HEK293 (cell line): ENCODE results near the gene AK5.

Experiments
- CTCF ChIA-PET: fragments of 350-600 bp; formaldehyde crosslinking; extraction: SDS; loops from one replicate; lab custom pipeline; 2021; ENCODE audit warnings: antibody characterized with exemption; lab: Yijun Ruan, JAX
- POLR2A ChIA-PET: fragments of 300-600 bp; formaldehyde crosslinking; extraction: SDS; loops from one replicate; lab custom pipeline; 2020; ENCODE audit warnings: antibody characterized with exemption, inconsistent platforms; lab: Yijun Ruan, JAX
- H3K27ac ChIP-seq: fragments of 200-500 bp; sonication (Bioruptor generic); 2 replicates; pipeline ENCODE4 v1.5.1; 2014; ENCODE audit warnings: low read depth, low read length, control low read depth, inconsistent platforms; ENCODE audit errors: extremely low read depth
- H3K36me3 ChIP-seq, 2 experiments: fragments of 200-500 bp in 1 of 2; sonication (Bioruptor generic) in 1 of 2; 1 replicate in 1 of 2; 2 replicates in 1 of 2; pipeline ENCODE4 v1.5.1; 2014 to 2017; ENCODE audit warnings: inconsistent platforms in 2 of 2, low read length in 2 of 2; ENCODE audit not compliant: control insufficient read depth in 2 of 2, insufficient read depth in 1 of 2
- H3K4me1 ChIP-seq: fragments of 200-500 bp; sonication (Bioruptor generic); 2 replicates; pipeline ENCODE4 v1.5.1; 2014; ENCODE audit warnings: mild to moderate bottlenecking, low read length, inconsistent platforms; ENCODE audit not compliant: control insufficient read depth, insufficient read depth
- H3K4me3 ChIP-seq: 2 replicates; pipeline ENCODE4 v1.5.1; 2011; ENCODE audit warnings: low read depth, mild to moderate bottlenecking, control low read depth, low read length, moderate library complexity
- H3K9me3 ChIP-seq: fragments of 200-500 bp; sonication (Bioruptor generic); 2 replicates; pipeline ENCODE4 v1.5.1; 2014; ENCODE audit warnings: low read depth, low read length, inconsistent platforms; ENCODE audit not compliant: control insufficient read depth, insufficient read depth
- KLF7 ChIP-seq: fragments of 450-650 bp; formaldehyde crosslinking; IDR thresholded peaks from 2 replicates; pipeline ENCODE4 v1.5.1; 2016; ENCODE audit warnings: missing biosample characterization, missing genetic modification characterization, borderline replicate concordance
- OVOL3 ChIP-seq: fragments of 450-650 bp; formaldehyde crosslinking; IDR thresholded peaks from 2 replicates; pipeline ENCODE4 v1.5.1; 2016; ENCODE audit warnings: missing biosample characterization, missing genetic modification characterization
- WT1 ChIP-seq: fragments of 450-650 bp; formaldehyde crosslinking; IDR thresholded peaks from 2 replicates; pipeline ENCODE4 v1.5.1; 2016; ENCODE audit warnings: missing biosample characterization, missing genetic modification characterization
- YY1 ChIP-seq: fragments of 450-650 bp; formaldehyde crosslinking; IDR thresholded peaks from 2 replicates; pipeline ENCODE4 v1.5.1; 2018; ENCODE audit warnings: missing biosample characterization, missing genetic modification characterization
- ZNF146 ChIP-seq: fragments of 450-650 bp; formaldehyde crosslinking; IDR thresholded peaks from 2 replicates; pipeline ENCODE4 v1.5.1; 2016; ENCODE audit warnings: missing biosample characterization, missing genetic modification characterization
- ZNF23 ChIP-seq: fragments of 450-650 bp; formaldehyde crosslinking; IDR thresholded peaks from 2 replicates; pipeline ENCODE4 v1.5.1; 2016; ENCODE audit warnings: missing biosample characterization, missing genetic modification characterization, borderline replicate concordance
- ZNF239 ChIP-seq: fragments of 450-650 bp; formaldehyde crosslinking; IDR thresholded peaks from 2 replicates; pipeline ENCODE4 v1.5.1; 2016; ENCODE audit warnings: missing biosample characterization, missing genetic modification characterization
- ZNF404 ChIP-seq: fragments of 450-650 bp; formaldehyde crosslinking; IDR thresholded peaks from 2 replicates; pipeline ENCODE4 v1.5.1; 2017; ENCODE audit warnings: missing biosample characterization, missing genetic modification characterization
- ZNF416 ChIP-seq: fragments of 450-650 bp; formaldehyde crosslinking; IDR thresholded peaks from 2 replicates; pipeline ENCODE4 v1.5.1; 2016; ENCODE audit warnings: missing biosample characterization, missing genetic modification characterization
- ZNF548 ChIP-seq: fragments of 450-650 bp; formaldehyde crosslinking; IDR thresholded peaks from 2 replicates; pipeline ENCODE4 v1.5.1; 2016; ENCODE audit warnings: missing biosample characterization, missing genetic modification characterization
- ZNF654 ChIP-seq: fragments of 450-650 bp; formaldehyde crosslinking; IDR thresholded peaks from 2 replicates; pipeline ENCODE4 v1.5.1; 2016; ENCODE audit warnings: low read depth, missing biosample characterization, missing genetic modification characterization
- ZNF670 ChIP-seq: fragments of 450-650 bp; formaldehyde crosslinking; IDR thresholded peaks from 2 replicates; pipeline ENCODE4 v1.5.1; 2016; ENCODE audit warnings: missing biosample characterization, missing genetic modification characterization, low read depth
- ZNF747 ChIP-seq: fragments of 450-650 bp; formaldehyde crosslinking; IDR thresholded peaks from 2 replicates; pipeline ENCODE4 v1.5.1; 2016; ENCODE audit warnings: missing biosample characterization, missing genetic modification characterization
- ZNF791 ChIP-seq: fragments of 450-650 bp; formaldehyde crosslinking; IDR thresholded peaks from 2 replicates; pipeline ENCODE4 v1.5.1; 2016; ENCODE audit warnings: missing biosample characterization, missing genetic modification characterization
- ZXDB ChIP-seq: fragments of 450-650 bp; formaldehyde crosslinking; IDR thresholded peaks from 2 replicates; pipeline ENCODE4 v1.5.1; 2016; ENCODE audit warnings: missing biosample characterization, missing genetic modification characterization
- TF ChIP-seq, protein P1 (sequence below): fragments of 450-650 bp; formaldehyde crosslinking; IDR thresholded peaks from 2 replicates; pipeline ENCODE4 v1.5.1; 2017; ENCODE audit warnings: missing biosample characterization, missing genetic modification characterization
- TF ChIP-seq, protein P2 (sequence below): fragments of 450-650 bp; formaldehyde crosslinking; IDR thresholded peaks from 2 replicates; pipeline ENCODE4 v1.5.1; 2016; ENCODE audit warnings: missing biosample characterization, missing genetic modification characterization
- TF ChIP-seq, protein P3 (sequence below): fragments of 450-650 bp; formaldehyde crosslinking; IDR thresholded peaks from 2 replicates; pipeline ENCODE4 v1.5.1; 2016; ENCODE audit warnings: missing biosample characterization, missing genetic modification characterization

The AK5 gene

DNA sequence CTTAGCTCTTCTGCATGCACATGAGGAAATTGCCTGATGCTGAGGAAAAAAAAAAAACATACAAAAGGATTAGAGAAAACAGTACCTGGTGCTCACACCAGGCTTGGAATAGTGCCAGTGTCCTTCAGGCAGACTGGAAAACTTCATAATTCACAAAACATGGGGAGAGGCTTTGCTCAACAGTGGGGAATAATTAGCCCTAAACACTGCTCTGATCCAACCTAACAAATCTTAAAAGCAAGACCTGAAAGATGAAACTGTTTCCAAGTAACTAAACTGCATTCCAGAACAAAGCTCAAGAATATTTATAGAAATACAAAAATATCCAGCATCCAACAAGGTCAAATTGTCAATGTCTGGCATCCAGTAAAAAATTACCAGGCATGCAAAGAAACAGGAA, 124.8 kb downstream of the AK5 start:
- Histone ChIP-seq H3K9me3 (no peaks in the 10 kb centered on the region), H3K4me3 (no peak overlapping the region), H3K36me3 (no peaks in the 10 kb centered on the region), H3K4me1 (no peaks in the 10 kb centered on the region), H3K27ac (no peak overlapping the region)
- no peak for TF ChIP-seq ZNF747
- TF ChIP-seq ZXDB (tag by site-specific recombination) = no peak
- TF ChIP-seq, protein P1, sequence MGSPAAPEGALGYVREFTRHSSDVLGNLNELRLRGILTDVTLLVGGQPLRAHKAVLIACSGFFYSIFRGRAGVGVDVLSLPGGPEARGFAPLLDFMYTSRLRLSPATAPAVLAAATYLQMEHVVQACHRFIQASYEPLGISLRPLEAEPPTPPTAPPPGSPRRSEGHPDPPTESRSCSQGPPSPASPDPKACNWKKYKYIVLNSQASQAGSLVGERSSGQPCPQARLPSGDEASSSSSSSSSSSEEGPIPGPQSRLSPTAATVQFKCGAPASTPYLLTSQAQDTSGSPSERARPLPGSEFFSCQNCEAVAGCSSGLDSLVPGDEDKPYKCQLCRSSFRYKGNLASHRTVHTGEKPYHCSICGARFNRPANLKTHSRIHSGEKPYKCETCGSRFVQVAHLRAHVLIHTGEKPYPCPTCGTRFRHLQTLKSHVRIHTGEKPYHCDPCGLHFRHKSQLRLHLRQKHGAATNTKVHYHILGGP = no peak
- TF ChIP-seq YY1 (tag by site-specific recombination) = no peak
- no peak for TF ChIP-seq KLF7
- no peak for TF ChIP-seq ZNF416 (tag by site-specific recombination)
- TF ChIP-seq ZNF404 = no peak
- TF ChIP-seq, protein P2, sequence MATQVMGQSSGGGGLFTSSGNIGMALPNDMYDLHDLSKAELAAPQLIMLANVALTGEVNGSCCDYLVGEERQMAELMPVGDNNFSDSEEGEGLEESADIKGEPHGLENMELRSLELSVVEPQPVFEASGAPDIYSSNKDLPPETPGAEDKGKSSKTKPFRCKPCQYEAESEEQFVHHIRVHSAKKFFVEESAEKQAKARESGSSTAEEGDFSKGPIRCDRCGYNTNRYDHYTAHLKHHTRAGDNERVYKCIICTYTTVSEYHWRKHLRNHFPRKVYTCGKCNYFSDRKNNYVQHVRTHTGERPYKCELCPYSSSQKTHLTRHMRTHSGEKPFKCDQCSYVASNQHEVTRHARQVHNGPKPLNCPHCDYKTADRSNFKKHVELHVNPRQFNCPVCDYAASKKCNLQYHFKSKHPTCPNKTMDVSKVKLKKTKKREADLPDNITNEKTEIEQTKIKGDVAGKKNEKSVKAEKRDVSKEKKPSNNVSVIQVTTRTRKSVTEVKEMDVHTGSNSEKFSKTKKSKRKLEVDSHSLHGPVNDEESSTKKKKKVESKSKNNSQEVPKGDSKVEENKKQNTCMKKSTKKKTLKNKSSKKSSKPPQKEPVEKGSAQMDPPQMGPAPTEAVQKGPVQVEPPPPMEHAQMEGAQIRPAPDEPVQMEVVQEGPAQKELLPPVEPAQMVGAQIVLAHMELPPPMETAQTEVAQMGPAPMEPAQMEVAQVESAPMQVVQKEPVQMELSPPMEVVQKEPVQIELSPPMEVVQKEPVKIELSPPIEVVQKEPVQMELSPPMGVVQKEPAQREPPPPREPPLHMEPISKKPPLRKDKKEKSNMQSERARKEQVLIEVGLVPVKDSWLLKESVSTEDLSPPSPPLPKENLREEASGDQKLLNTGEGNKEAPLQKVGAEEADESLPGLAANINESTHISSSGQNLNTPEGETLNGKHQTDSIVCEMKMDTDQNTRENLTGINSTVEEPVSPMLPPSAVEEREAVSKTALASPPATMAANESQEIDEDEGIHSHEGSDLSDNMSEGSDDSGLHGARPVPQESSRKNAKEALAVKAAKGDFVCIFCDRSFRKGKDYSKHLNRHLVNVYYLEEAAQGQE = no peak
- no peak for TF ChIP-seq ZNF654 (tag by site-specific recombination)
- no peak for TF ChIP-seq ZNF23 (tag by site-specific recombination)
- TF ChIP-seq, protein P3, sequence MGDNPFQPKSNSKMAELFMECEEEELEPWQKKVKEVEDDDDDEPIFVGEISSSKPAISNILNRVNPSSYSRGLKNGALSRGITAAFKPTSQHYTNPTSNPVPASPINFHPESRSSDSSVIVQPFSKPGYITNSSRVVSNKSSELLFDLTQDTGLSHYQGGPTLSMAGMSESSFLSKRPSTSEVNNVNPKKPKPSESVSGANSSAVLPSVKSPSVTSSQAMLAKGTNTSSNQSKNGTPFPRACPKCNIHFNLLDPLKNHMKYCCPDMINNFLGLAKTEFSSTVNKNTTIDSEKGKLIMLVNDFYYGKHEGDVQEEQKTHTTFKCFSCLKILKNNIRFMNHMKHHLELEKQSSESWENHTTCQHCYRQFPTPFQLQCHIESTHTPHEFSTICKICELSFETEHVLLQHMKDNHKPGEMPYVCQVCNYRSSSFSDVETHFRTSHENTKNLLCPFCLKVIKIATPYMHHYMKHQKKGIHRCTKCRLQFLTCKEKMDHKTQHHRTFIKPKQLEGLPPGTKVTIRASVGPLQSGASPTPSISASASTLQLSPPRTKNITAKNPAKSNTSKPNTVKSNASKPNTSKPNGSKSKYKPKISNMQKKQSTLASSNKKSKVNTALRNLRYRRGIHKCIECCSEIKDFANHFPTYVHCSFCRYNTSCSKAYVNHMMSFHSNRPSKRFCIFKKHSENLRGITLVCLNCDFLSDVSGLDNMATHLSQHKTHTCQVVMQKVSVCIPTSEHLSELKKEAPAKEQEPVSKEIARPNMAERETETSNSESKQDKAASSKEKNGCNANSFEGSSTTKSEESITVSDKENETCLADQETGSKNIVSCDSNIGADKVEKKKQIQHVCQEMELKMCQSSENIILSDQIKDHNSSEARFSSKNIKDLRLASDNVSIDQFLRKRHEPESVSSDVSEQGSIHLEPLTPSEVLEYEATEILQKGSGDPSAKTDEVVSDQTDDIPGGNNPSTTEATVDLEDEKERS (tag by site-specific recombination) = no peak
- TF ChIP-seq ZNF239 = no peak
- TF ChIP-seq ZNF548 (tag by site-specific recombination) = no peak
- TF ChIP-seq ZNF670 = no peak
- TF ChIP-seq OVOL3 (tag by site-specific recombination) = no peak
- TF ChIP-seq ZNF791 (tag by site-specific recombination) = no peak
- POLR2A ChIA-PET = no interaction called here
- CTCF ChIA-PET = no interaction called here

DNA sequence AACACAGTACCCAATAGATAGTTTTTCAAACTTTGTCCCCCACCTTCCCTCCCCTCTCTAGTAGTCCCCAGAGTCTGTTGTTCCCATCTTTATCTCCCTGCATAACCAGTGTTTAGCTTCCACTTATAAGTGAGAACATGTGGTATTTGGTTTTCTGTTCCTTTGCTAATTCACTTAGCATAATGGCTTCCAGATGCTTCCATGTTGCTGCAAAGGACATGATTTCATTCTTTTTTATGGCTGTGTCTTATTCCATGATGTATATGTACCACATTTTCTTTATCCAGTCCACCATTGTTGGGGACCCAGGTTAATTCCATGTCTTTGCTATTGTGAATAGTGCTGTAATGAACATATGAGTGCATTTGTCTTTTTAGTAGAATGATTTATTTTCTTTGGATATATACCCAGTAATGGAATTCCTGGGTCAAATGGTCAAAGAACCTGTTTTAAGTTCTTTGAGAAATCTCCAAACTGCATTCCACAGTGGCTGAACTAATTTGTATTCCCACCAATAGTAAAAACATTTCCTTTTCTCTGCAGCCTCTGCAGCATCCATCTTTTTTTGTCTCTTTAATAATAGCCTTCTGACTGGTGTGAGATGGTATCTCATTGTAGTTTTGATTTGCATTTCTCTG, 126.0 kb downstream of the AK5 start:
- CTCF ChIA-PET = interaction anchor here (0.6 kb wide), 1 partner anchor 16 kb away, joined by 4 read pairs; no protein-coding TSS in a partner anchor

More for the DNA sequence above, 126.0 kb downstream of the AK5 start:
- no peaks in the 10 kb centered on the region for H3K4me1 ChIP-seq
- H3K4me3 ChIP-seq = no peak overlapping the region
- no peak overlapping the region for H3K27ac ChIP-seq
- H3K9me3 ChIP-seq = no peaks in the 10 kb centered on the region
- H3K36me3 ChIP-seq = no peaks in the 10 kb centered on the region
- TF ChIP-seq WT1 (tag by site-specific recombination) (no peak), ZNF146 (tag by site-specific recombination) (peak; percentile 51; the same call in 1 of the 2 replicates)
- POLR2A ChIA-PET = no interaction called here
